NCI-H1417 (cell line): ENCODE measurements around the gene HAPLN3.

ENCODE experiments used
- DNase-seq, 3 experiments: peaks; one replicate each; lab custom pipeline; 2025; lab: John Stamatoyannopoulos, UW

The HAPLN3 gene

GRCh38 chr15:88860212-88860611 lies 35.1 kb downstream of the HAPLN3 start:
- no peak for DNase-seq

GRCh38 chr15:88859550-88859949 lies 35.8 kb downstream of the HAPLN3 start:
- DNase-seq, result no peak

- DNase-seq, result no peak
These were observed 36.4 kb downstream of the HAPLN3 start for GRCh38 chr15:88858934-88859333.

GRCh38 chr15:88852476-88852875 lies 42.9 kb downstream of the HAPLN3 start:
- no peak for DNase-seq

GRCh38 chr15:88849376-88850072 lies 45.8 kb downstream of the HAPLN3 start:
- DNase-seq, result no peak

- no peak for DNase-seq
These were observed 47.1 kb downstream of the HAPLN3 start for GRCh38 chr15:88848203-88848602.

- no peak for DNase-seq
These were observed 48.2 kb downstream of the HAPLN3 start for GRCh38 chr15:88847144-88847543.

GRCh38 chr15:88845616-88846015 lies 49.7 kb downstream of the HAPLN3 start:
- DNase-seq, result no peak

GRCh38 chr15:88844749-88845386 lies 50.5 kb downstream of the HAPLN3 start:
- DNase-seq, result no peak

- DNase-seq, result no peak
These were observed 52.0 kb downstream of the HAPLN3 start for GRCh38 chr15:88843334-88843733.

- DNase-seq, result no peak
These were observed 53.2 kb downstream of the HAPLN3 start for GRCh38 chr15:88842156-88842555.

GRCh38 chr15:88841236-88841635 lies 54.1 kb downstream of the HAPLN3 start:
- DNase-seq, result no peak

- no peak for DNase-seq
These were observed 55.4 kb downstream of the HAPLN3 start for GRCh38 chr15:88839961-88840360.

GRCh38 chr15:88839146-88839545 lies 56.2 kb downstream of the HAPLN3 start:
- no peak for DNase-seq

GRCh38 chr15:88838667-88839066 lies 56.7 kb downstream of the HAPLN3 start:
- no peak for DNase-seq

GRCh38 chr15:88835646-88836045 lies 59.7 kb downstream of the HAPLN3 start:
- DNase-seq, result no peak

- DNase-seq, result no peak
These were observed 60.2 kb downstream of the HAPLN3 start for GRCh38 chr15:88835119-88835518.

- DNase-seq, result peak in 1 of 3 experiments; percentile 30
These were observed 61.0 kb downstream of the HAPLN3 start for GRCh38 chr15:88834211-88834812.

- no peak for DNase-seq
These were observed 61.6 kb downstream of the HAPLN3 start for GRCh38 chr15:88833731-88834100.

- DNase-seq, result no peak
These were observed 62.3 kb downstream of the HAPLN3 start for GRCh38 chr15:88832820-88833730.

- DNase-seq, result no peak
These were observed 65.3 kb downstream of the HAPLN3 start for GRCh38 chr15:88830016-88830415.

GRCh38 chr15:88828791-88829190 lies 66.6 kb downstream of the HAPLN3 start:
- no peak for DNase-seq
